ENCODE data around the gene HSP90AA1. TPM values are rescaled to one million over a fixed set of nuclear protein-coding genes. Genes with fewer than 3 reads are reported as not detected.
A peak's percentile ranks its signal among the peaks of the same experiment; 100 is the strongest.

Gene HSP90AA1
- polyA plus RNA-seq, 4 donors, result 169 to 513 (median 306) TPM

DNA sequence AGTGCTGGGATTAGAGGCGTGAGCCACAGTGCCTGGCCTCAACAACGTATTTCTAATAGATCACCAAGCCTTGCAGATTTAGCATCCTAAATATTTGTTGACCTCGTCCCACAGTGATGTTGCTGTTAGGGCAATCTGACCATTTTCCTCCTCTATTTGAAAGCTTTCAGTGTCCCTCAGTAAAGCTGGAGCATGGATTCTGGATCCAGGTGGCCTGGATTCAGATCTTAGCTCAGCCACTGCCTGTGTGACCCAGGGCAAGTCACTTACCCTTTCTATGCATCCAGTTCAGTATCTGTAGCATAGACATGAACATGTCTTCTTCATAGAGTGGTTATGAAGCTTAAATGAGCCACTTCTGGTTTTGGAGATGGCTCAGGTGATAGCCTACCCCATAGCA is 3.9 kb upstream of the HSP90AA1 start:
- DNase-seq (no peak), FAIRE-seq (no peak)
- peaks cover 0 to 9% (median 1%) of the 10 kb centered on the region in 3 donors for H3K4me1 ChIP-seq (ENCODE audit: control insufficient read depth in 3 of 3, insufficient read depth in 2 of 3, low read depth in 1 of 3, low read length in 2 of 3)
- no peaks in the 10 kb centered on the region for H3K36me3 ChIP-seq (ENCODE audit: control insufficient read depth in 3 of 3, insufficient read depth in 2 of 3, low read depth in 1 of 3, low read length in 3 of 3)
- H3K27me3 ChIP-seq (ENCODE audit: control insufficient read depth in 3 of 3, insufficient read depth in 3 of 3, low read length in 3 of 3), result no peaks in the 10 kb centered on the region
- H3K9me3 ChIP-seq (ENCODE audit: control insufficient read depth in 2 of 2, insufficient read depth in 1 of 2, low read depth in 1 of 2, low read length in 1 of 2), result no peaks in the 10 kb centered on the region
- no peak overlapping the region for H3K27ac ChIP-seq (ENCODE audit: low read depth in 1 of 3, low read length in 2 of 3)
- WGBS, 3 donors, result 86 to 90% (median 89%) methylated on average over 3 of the region's 3 CpGs
- no peak overlapping the region for H3K4me3 ChIP-seq (ENCODE audit: low read depth in 1 of 3, low read length in 3 of 3)

DNA sequence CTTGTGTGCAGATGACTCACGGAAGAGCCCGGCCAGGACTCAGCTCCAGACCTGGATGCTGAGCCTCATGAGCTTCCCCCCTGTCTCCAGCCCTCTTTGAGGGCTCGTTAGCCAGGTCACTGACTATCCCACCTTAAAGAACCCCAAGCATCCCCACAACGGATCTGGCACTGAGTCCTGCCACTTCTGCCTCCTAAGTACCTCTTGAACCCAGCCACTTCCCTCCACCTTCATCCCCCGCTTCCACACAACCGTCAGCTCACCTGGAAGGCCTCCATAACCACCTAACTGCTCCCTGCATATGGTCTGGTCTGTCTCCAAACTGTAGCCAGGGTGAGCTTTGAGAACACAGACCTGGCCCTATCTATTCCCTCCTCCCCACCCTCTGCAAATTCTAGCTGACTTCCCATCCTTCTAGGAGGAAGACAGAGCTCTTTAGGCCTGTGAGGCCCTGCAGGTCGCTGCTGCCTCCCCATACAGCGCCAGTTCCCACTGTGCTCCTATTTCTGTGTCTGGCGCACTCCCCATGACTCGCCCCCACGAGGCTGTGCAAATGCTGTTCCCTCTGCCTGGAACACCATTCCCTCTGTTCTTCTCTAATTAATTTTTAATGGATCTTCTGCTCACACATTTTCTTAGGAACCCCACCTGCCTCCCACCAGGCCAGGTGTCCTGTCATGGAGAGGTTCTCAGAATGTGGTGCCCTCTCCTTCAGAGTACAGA is 2.9 kb upstream of the HSP90AA1 start:
- no peak overlapping the region for H3K27ac ChIP-seq (ENCODE audit: low read depth in 1 of 3, low read length in 2 of 3)
- H3K36me3 ChIP-seq (ENCODE audit: control insufficient read depth in 3 of 3, insufficient read depth in 2 of 3, low read depth in 1 of 3, low read length in 3 of 3), result peaks cover 2 to 4% (median 3%) of the 10 kb centered on the region in 3 donors
- H3K4me3 ChIP-seq (ENCODE audit: low read depth in 1 of 3, low read length in 3 of 3), result no peak overlapping the region
- DNase-seq, result no peak
- no peaks in the 10 kb centered on the region for H3K27me3 ChIP-seq (ENCODE audit: control insufficient read depth in 3 of 3, insufficient read depth in 3 of 3, low read length in 3 of 3)
- no peaks in the 10 kb centered on the region for H3K9me3 ChIP-seq (ENCODE audit: control insufficient read depth in 2 of 2, insufficient read depth in 1 of 2, low read depth in 1 of 2, low read length in 1 of 2)
- WGBS, 3 donors, result 88 to 92% (median 91%) methylated on average over 11 of the region's 11 CpGs
- FAIRE-seq, result no peak
- peaks cover 2 to 9% (median 3%) of the 10 kb centered on the region in 3 donors for H3K4me1 ChIP-seq (ENCODE audit: control insufficient read depth in 3 of 3, insufficient read depth in 2 of 3, low read depth in 1 of 3, low read length in 2 of 3)

DNA sequence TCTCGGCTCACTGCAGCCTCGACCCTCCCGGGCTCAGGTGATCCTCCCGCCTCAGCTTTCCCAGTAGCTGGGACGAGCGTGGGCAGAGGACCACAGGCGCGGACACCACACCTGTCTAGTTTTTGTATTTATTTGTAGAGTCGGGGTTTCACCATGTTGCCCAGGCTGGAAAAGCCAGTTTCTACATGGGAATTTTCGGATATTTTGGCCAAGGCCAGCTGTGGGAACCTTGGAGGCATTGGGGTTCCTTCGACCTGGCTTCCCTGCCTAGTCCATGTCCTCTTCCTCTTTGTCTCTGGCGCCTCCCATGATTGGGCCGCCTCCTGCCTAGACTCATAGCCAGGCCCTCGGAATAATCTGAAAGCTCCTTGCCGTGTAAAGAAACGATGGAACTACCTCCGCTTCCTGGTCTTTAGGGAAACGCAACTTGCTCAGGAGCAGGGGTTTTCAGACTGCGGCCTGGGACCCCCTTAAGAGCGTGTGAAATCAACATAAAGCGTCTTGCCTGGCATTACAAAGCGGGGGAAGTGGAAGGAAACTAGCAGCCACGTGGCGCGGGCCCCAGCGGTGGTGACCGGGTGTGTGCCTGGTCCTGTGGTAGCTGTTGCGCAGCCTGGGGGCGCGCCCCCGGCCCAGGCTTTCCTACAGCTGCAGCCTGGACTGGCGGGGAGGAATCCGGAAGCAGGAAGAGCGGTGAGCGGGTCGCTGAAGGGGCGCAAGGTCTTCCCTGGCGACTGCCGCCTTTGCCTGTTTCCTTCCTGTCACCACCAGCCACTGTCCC is 1.4 kb upstream of the HSP90AA1 start:
- FAIRE-seq, result no peak

DNA sequence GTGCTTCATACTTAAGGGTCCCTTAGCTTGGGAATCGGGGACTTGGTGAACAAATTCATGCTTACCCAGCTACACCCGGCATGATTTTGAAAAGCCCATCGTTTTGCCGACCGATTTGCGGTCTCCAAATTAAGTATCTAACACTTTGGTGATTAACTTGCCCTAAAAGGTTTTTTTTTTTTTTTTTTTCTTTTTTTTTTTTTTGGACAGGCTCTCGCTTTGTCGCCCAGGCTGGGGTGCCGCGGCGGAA is 843 bp upstream of the HSP90AA1 start:
- H3K36me3 ChIP-seq (ENCODE audit: control insufficient read depth in 3 of 3, insufficient read depth in 2 of 3, low read depth in 1 of 3, low read length in 3 of 3), result peaks cover 5 to 11% (median 5%) of the 10 kb centered on the region in 3 donors
- peaks cover 3 to 21% (median 5%) of the 10 kb centered on the region in 3 donors for H3K4me1 ChIP-seq (ENCODE audit: control insufficient read depth in 3 of 3, insufficient read depth in 2 of 3, low read depth in 1 of 3, low read length in 2 of 3)
- DNase-seq (no peak), FAIRE-seq (no peak)
- peak overlapping the region; percentile 71 to 97 (median 88) for H3K4me3 ChIP-seq (ENCODE audit: low read depth in 1 of 3, low read length in 3 of 3)
- peak overlapping the region; percentile 92 to 98 (median 96) for H3K27ac ChIP-seq (ENCODE audit: low read depth in 1 of 3, low read length in 2 of 3)
- H3K27me3 ChIP-seq (ENCODE audit: control insufficient read depth in 3 of 3, insufficient read depth in 3 of 3, low read length in 3 of 3), result no peaks in the 10 kb centered on the region
- H3K9me3 ChIP-seq (ENCODE audit: control insufficient read depth in 2 of 2, insufficient read depth in 1 of 2, low read depth in 1 of 2, low read length in 1 of 2), result no peaks in the 10 kb centered on the region
- WGBS, 3 donors, result 2 to 6% (median 3%) methylated on average over 11 of the region's 11 CpGs

More for the DNA sequence above, 1.4 kb upstream of the HSP90AA1 start:
- Histone ChIP-seq H3K4me1 (ENCODE audit: control insufficient read depth in 3 of 3, insufficient read depth in 2 of 3, low read depth in 1 of 3, low read length in 2 of 3) (peaks cover 3 to 19% (median 4%) of the 10 kb centered on the region in 3 donors), H3K36me3 (ENCODE audit: control insufficient read depth in 3 of 3, insufficient read depth in 2 of 3, low read depth in 1 of 3, low read length in 3 of 3) (peaks cover 5 to 9% (median 5%) of the 10 kb centered on the region in 3 donors), H3K27me3 (ENCODE audit: control insufficient read depth in 3 of 3, insufficient read depth in 3 of 3, low read length in 3 of 3) (no peaks in the 10 kb centered on the region), H3K9me3 (ENCODE audit: control insufficient read depth in 2 of 2, insufficient read depth in 1 of 2, low read depth in 1 of 2, low read length in 1 of 2) (no peaks in the 10 kb centered on the region), H3K4me3 (ENCODE audit: low read depth in 1 of 3, low read length in 3 of 3) (peak overlapping the region in 2 of 3 donors; percentile 71 to 88), H3K27ac (ENCODE audit: low read depth in 1 of 3, low read length in 2 of 3) (peak overlapping the region; percentile 92 to 98 (median 96))
- peak; percentile 59 to 68 for DNase-seq
- 33 to 49% (median 35%) methylated on average over 36 to 39 of the region's 39 CpGs for WGBS, 3 donors

DNA sequence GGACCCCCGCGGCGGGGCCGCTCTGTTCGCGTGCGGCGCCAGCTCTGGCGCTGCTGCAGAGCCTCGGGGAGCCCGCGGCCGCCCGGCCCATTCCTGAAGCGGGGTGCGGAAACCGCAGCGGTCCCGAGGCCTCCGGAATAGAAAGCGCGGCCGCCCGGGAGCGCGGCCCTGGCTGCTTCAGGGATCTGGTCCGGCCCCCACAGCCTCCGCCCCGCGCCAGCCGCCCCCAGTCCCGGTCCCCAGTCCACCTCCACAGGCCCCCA is 204 bp downstream of the HSP90AA1 start:
- peaks cover 5 to 14% (median 5%) of the 10 kb centered on the region in 3 donors for H3K36me3 ChIP-seq (ENCODE audit: control insufficient read depth in 3 of 3, insufficient read depth in 2 of 3, low read depth in 1 of 3, low read length in 3 of 3)
- no peak for FAIRE-seq
- H3K4me3 ChIP-seq (ENCODE audit: low read depth in 1 of 3, low read length in 3 of 3), result peak overlapping the region; percentile 76 to 97 (median 88)
- WGBS, 3 donors, result 0 to 1% methylated on average over 30 to 32 of the region's 32 CpGs; no CpG with 5 or more reads in 1 of the 3 donors
- peak overlapping the region; percentile 90 to 97 (median 97) for H3K27ac ChIP-seq (ENCODE audit: low read depth in 1 of 3, low read length in 2 of 3)
- DNase-seq, result no peak
- H3K9me3 ChIP-seq (ENCODE audit: control insufficient read depth in 2 of 2, insufficient read depth in 1 of 2, low read depth in 1 of 2, low read length in 1 of 2), result no peaks in the 10 kb centered on the region
- peaks cover 3 to 21% (median 5%) of the 10 kb centered on the region in 3 donors for H3K4me1 ChIP-seq (ENCODE audit: control insufficient read depth in 3 of 3, insufficient read depth in 2 of 3, low read depth in 1 of 3, low read length in 2 of 3)
- H3K27me3 ChIP-seq (ENCODE audit: control insufficient read depth in 3 of 3, insufficient read depth in 3 of 3, low read length in 3 of 3), result no peaks in the 10 kb centered on the region

DNA sequence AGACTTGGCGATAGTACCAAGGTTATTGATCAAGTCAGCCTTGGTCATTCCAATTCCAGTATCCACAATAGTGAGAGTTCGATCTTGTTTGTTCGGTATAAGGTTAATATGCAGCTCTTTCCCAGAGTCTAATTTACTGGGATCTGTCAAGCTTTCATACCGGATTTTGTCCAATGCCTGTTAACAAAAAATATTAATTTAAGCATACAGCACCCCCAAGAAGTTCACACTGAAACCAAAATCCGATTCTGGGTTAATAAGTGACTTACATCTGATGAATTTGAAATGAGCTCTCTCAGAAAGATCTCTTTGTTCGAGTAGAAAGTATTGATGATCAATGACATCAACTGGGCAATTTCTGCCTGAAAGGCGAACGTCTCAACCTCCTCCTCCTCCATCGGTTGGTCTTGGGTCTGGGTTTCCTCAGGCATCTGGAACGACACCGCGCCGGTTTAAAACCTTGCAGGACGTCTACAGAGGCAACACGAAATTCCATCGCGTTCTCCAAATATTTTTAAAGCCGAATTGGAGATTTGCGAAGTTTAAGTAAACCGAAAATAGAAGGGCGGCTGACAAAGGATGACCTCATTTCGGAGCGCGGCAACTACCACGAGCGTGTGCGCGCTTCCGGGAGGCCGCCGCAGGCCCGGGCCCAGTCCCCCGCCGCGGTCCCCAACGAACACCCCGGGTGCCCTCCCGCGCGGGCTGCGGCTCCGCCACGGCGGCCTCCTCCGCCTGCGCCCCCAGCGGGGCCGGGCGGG is 716 bp downstream of the HSP90AA1 start:
- Histone ChIP-seq H3K4me1 (ENCODE audit: control insufficient read depth in 3 of 3, insufficient read depth in 2 of 3, low read depth in 1 of 3, low read length in 2 of 3) (peaks cover 3 to 21% (median 5%) of the 10 kb centered on the region in 3 donors), H3K9me3 (ENCODE audit: control insufficient read depth in 2 of 2, insufficient read depth in 1 of 2, low read depth in 1 of 2, low read length in 1 of 2) (no peaks in the 10 kb centered on the region), H3K4me3 (ENCODE audit: low read depth in 1 of 3, low read length in 3 of 3) (peak overlapping the region; percentile 76 to 97 (median 88)), H3K36me3 (ENCODE audit: control insufficient read depth in 3 of 3, insufficient read depth in 2 of 3, low read depth in 1 of 3, low read length in 3 of 3) (peaks cover 8 to 14% (median 9%) of the 10 kb centered on the region in 3 donors), H3K27me3 (ENCODE audit: control insufficient read depth in 3 of 3, insufficient read depth in 3 of 3, low read length in 3 of 3) (no peaks in the 10 kb centered on the region), H3K27ac (ENCODE audit: low read depth in 1 of 3, low read length in 2 of 3) (peak overlapping the region; percentile 90 to 97 (median 97))
- peak; percentile 64 to 79 for DNase-seq
- 0 to 1% (median 0%) methylated on average over 33 to 49 of the region's 49 CpGs for WGBS, 3 donors
- FAIRE-seq, result no peak

DNA sequence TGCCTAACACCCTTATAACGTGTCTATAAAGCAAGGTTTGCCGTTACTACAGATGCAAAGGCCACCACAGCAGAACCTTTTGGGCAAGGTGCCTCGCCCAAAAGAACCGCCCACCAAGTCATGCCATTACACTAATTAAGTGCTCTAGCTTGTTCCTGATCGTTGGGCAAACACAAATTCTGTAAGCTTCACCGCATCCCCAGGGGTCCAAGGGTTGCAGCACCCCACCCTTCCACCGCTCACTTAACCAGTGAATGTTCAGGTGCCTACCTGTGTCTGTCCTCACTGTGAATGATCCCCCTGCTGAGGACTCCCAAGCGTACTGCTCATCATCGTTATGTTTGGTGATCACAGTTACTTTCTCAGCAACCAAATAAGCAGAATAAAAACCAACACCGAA is 1.4 kb downstream of the HSP90AA1 start:
- peaks cover 3 to 21% (median 5%) of the 10 kb centered on the region in 3 donors for H3K4me1 ChIP-seq (ENCODE audit: control insufficient read depth in 3 of 3, insufficient read depth in 2 of 3, low read depth in 1 of 3, low read length in 2 of 3)
- peak; percentile 55 to 61 for DNase-seq
- no peak for FAIRE-seq
- peak overlapping the region in 2 of 3 donors; percentile 97 for H3K27ac ChIP-seq (ENCODE audit: low read depth in 1 of 3, low read length in 2 of 3)
- WGBS, 3 donors, result 5 to 25% (median 6%) methylated on average over 10 of the region's 10 CpGs
- H3K36me3 ChIP-seq (ENCODE audit: control insufficient read depth in 3 of 3, insufficient read depth in 2 of 3, low read depth in 1 of 3, low read length in 3 of 3), result peaks cover 10 to 18% (median 12%) of the 10 kb centered on the region in 3 donors
- no peaks in the 10 kb centered on the region for H3K9me3 ChIP-seq (ENCODE audit: control insufficient read depth in 2 of 2, insufficient read depth in 1 of 2, low read depth in 1 of 2, low read length in 1 of 2)
- H3K4me3 ChIP-seq (ENCODE audit: low read depth in 1 of 3, low read length in 3 of 3), result peak overlapping the region in 2 of 3 donors; percentile 76 to 88
- no peaks in the 10 kb centered on the region for H3K27me3 ChIP-seq (ENCODE audit: control insufficient read depth in 3 of 3, insufficient read depth in 3 of 3, low read length in 3 of 3)

DNA sequence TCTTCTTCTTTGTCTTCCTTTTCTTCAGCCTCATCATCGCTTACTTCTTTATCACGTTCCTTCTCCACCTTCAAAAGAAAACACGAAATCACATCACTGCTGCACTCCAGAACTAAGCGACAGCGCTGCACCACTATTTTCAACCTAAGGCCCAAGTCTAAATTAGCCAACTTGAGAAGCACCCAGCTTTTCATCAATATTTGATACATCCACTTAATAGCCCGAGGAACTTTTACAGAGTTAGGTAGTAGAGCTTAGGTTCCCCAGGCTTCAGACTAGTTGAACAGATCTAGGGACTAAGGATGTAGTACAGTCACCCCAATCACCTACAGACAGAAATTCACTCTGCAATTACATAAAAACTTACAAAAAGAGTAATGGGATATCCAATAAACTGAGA is 1.9 kb downstream of the HSP90AA1 start:
- DNase-seq (no peak), FAIRE-seq (no peak)
- peaks cover 10 to 23% (median 14%) of the 10 kb centered on the region in 3 donors for H3K36me3 ChIP-seq (ENCODE audit: control insufficient read depth in 3 of 3, insufficient read depth in 2 of 3, low read depth in 1 of 3, low read length in 3 of 3)
- H3K4me1 ChIP-seq (ENCODE audit: control insufficient read depth in 3 of 3, insufficient read depth in 2 of 3, low read depth in 1 of 3, low read length in 2 of 3), result peaks cover 3 to 21% (median 5%) of the 10 kb centered on the region in 3 donors
- no peak overlapping the region for H3K27ac ChIP-seq (ENCODE audit: low read depth in 1 of 3, low read length in 2 of 3)
- H3K27me3 ChIP-seq (ENCODE audit: control insufficient read depth in 3 of 3, insufficient read depth in 3 of 3, low read length in 3 of 3), result no peaks in the 10 kb centered on the region
- H3K4me3 ChIP-seq (ENCODE audit: low read depth in 1 of 3, low read length in 3 of 3), result peak overlapping the region in 1 of 3 donors; percentile 76
- WGBS, 3 donors, result 16 to 57% (median 29%) methylated on average over 6 of the region's 6 CpGs
- H3K9me3 ChIP-seq (ENCODE audit: control insufficient read depth in 2 of 2, insufficient read depth in 1 of 2, low read depth in 1 of 2, low read length in 1 of 2), result no peaks in the 10 kb centered on the region

All from small intestine (tissue), 7 donors.